HEK293T (cell line): ENCODE measurements around the gene DMD.

Experiments
- CTCF ChIA-PET: fragments of 350-600 bp; formaldehyde crosslinking; extraction: SDS; loops from one replicate; lab custom pipeline; 2021; ENCODE audit warnings: antibody characterized with exemption, inconsistent platforms; lab: Yijun Ruan, JAX
- POLR2A ChIA-PET: fragments of 350-600 bp; formaldehyde crosslinking; extraction: SDS; loops from one replicate; lab custom pipeline; 2020; ENCODE audit warnings: antibody characterized with exemption, inconsistent platforms; lab: Yijun Ruan, JAX
- DNase-seq: peaks from one replicate; pipeline ENCODE4 v3.0.0; 2012; ENCODE audit warnings: mixed read lengths; ENCODE audit errors: extremely low spot score
- ARNT ChIP-seq: fragments of 450-650 bp; IDR thresholded peaks from 2 replicates; pipeline ENCODE4 v1.6.1; 2017; ENCODE audit warnings: mild to moderate bottlenecking
- BHLHE40 ChIP-seq: fragments of 450-650 bp; IDR thresholded peaks from 2 replicates; pipeline ENCODE4 v1.6.1; 2016; ENCODE audit warnings: mild to moderate bottlenecking, moderate library complexity, borderline replicate concordance
- CTBP1 ChIP-seq: fragments of 450-650 bp; IDR thresholded peaks from 2 replicates; pipeline ENCODE4 v1.6.1; 2016; ENCODE audit warnings: borderline replicate concordance
- ELF4 ChIP-seq: fragments of 450-650 bp; IDR thresholded peaks from 2 replicates; pipeline ENCODE4 v1.6.1; 2017; ENCODE audit warnings: antibody characterized with exemption
- FOXA1 ChIP-seq: fragments of 450-650 bp; IDR thresholded peaks from 2 replicates; pipeline ENCODE4 v1.6.1; 2016; ENCODE audit warnings: mild to moderate bottlenecking
- FOXK2 ChIP-seq: fragments of 450-650 bp; IDR thresholded peaks from 2 replicates; pipeline ENCODE4 v1.6.1; 2016; ENCODE audit warnings: mild to moderate bottlenecking
- FOXM1 ChIP-seq: fragments of 450-650 bp; IDR thresholded peaks from 2 replicates; pipeline ENCODE4 v1.6.1; 2017; ENCODE audit warnings: mild to moderate bottlenecking, borderline replicate concordance
- HDGF ChIP-seq: fragments of 450-650 bp; IDR thresholded peaks from 2 replicates; pipeline ENCODE4 v1.6.1; 2017; ENCODE audit warnings: antibody characterized with exemption, borderline replicate concordance
- L3MBTL2 ChIP-seq: fragments of 450-650 bp; conservative IDR thresholded peaks from 2 replicates; pipeline ENCODE4 v1.6.1; 2016; ENCODE audit warnings: mild to moderate bottlenecking
- LEF1 ChIP-seq: fragments of 450-650 bp; IDR thresholded peaks from 2 replicates; pipeline ENCODE4 v1.6.1; 2017; ENCODE audit warnings: mild to moderate bottlenecking, borderline replicate concordance
- NFRKB ChIP-seq: fragments of 450-650 bp; IDR thresholded peaks from 2 replicates; pipeline ENCODE4 v1.6.1; 2016; ENCODE audit warnings: mild to moderate bottlenecking, moderate library complexity
- SP1 ChIP-seq: fragments of 450-650 bp; IDR thresholded peaks from 2 replicates; pipeline ENCODE4 v1.6.1; 2017
- SUZ12 ChIP-seq: fragments of 450-650 bp; IDR thresholded peaks from 2 replicates; pipeline ENCODE4 v1.6.1; 2016; ENCODE audit warnings: mild to moderate bottlenecking
- TARDBP ChIP-seq: fragments of 450-650 bp; IDR thresholded peaks from 2 replicates; pipeline ENCODE4 v1.6.1; 2016
- ZNF384 ChIP-seq: fragments of 450-650 bp; IDR thresholded peaks from 2 replicates; pipeline ENCODE4 v1.6.1; 2016
- TF ChIP-seq, protein P1 (sequence below): fragments of 450-650 bp; IDR thresholded peaks from 2 replicates; pipeline ENCODE4 v1.6.1; 2016

Gene DMD

GRCh38 chrX:31349515-31349914, 1861.8 kb downstream of the DMD start:
- ChIA-PET POLR2A (no interaction called here), CTCF (no interaction called here)
- no peak for TF ChIP-seq CTBP1
- DNase-seq, result no peak

GRCh38 chrX:31340587-31340986, 1870.8 kb downstream of the DMD start:
- ChIA-PET POLR2A (no interaction called here), CTCF (no interaction called here)
- no peak for DNase-seq

GRCh38 chrX:31338991-31339350, 1872.4 kb downstream of the DMD start:
- DNase-seq, result no peak
- no peak for TF ChIP-seq TARDBP
- TF ChIP-seq FOXA1, result no peak
- no peak for TF ChIP-seq SP1
- TF ChIP-seq ZNF384, result no peak
- no peak for TF ChIP-seq L3MBTL2
- no peak for TF ChIP-seq FOXM1
- TF ChIP-seq BHLHE40, result no peak
- TF ChIP-seq CTBP1, result no peak
- no peak for TF ChIP-seq SUZ12
- TF ChIP-seq, protein P1, sequence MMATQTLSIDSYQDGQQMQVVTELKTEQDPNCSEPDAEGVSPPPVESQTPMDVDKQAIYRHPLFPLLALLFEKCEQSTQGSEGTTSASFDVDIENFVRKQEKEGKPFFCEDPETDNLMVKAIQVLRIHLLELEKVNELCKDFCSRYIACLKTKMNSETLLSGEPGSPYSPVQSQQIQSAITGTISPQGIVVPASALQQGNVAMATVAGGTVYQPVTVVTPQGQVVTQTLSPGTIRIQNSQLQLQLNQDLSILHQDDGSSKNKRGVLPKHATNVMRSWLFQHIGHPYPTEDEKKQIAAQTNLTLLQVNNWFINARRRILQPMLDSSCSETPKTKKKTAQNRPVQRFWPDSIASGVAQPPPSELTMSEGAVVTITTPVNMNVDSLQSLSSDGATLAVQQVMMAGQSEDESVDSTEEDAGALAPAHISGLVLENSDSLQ, result no peak
- no peak for TF ChIP-seq NFRKB
- TF ChIP-seq ELF4, result no peak
- TF ChIP-seq FOXK2, result no peak
- ChIA-PET POLR2A (no interaction called here), CTCF (interaction anchor here (0.6 to 0.7 kb wide), 2 partner anchors 59 to 873 kb away, joined by 3 read pairs; no protein-coding TSS in a partner anchor)

More at GRCh38 chrX:31340587-31340986, 1870.8 kb downstream of the DMD start:
- TF ChIP-seq SUZ12 (no peak), ARNT (no peak), FOXA1 (no peak), NFRKB (no peak), CTBP1 (no peak), LEF1 (no peak), TARDBP (no peak), FOXK2 (no peak), ELF4 (no peak), BHLHE40 (no peak), FOXM1 (no peak), HDGF (no peak), L3MBTL2 (no peak), ZNF384 (no peak), SP1 (no peak)
- TF ChIP-seq, protein P1, result no peak

GRCh38 chrX:31337332-31337731, 1874.0 kb downstream of the DMD start:
- TF ChIP-seq FOXA1, result no peak
- no peak for TF ChIP-seq L3MBTL2
- TF ChIP-seq CTBP1, result no peak
- no peak for TF ChIP-seq FOXM1
- TF ChIP-seq LEF1, result no peak
- TF ChIP-seq TARDBP, result no peak
- TF ChIP-seq HDGF, result no peak
- TF ChIP-seq BHLHE40, result no peak
- no peak for TF ChIP-seq ELF4
- TF ChIP-seq FOXK2, result no peak
- no peak for TF ChIP-seq ARNT
- no peak for TF ChIP-seq NFRKB
- TF ChIP-seq, protein P1, result no peak
- TF ChIP-seq SP1, result no peak
- no peak for TF ChIP-seq ZNF384
- TF ChIP-seq SUZ12, result no peak
- ChIA-PET CTCF (no interaction called here), POLR2A (interaction anchor here (0.6 kb wide), 1 partner anchor 379 kb away, joined by 3 read pairs; no protein-coding TSS in a partner anchor)
- DNase-seq, result no peak

GRCh38 chrX:31336419-31336818, 1874.9 kb downstream of the DMD start:
- DNase-seq, result no peak
- TF ChIP-seq TARDBP, result no peak
- TF ChIP-seq SP1, result no peak
- no peak for TF ChIP-seq L3MBTL2
- no peak for TF ChIP-seq ZNF384
- TF ChIP-seq BHLHE40, result no peak
- TF ChIP-seq LEF1, result no peak
- no peak for TF ChIP-seq NFRKB
- no peak for TF ChIP-seq FOXK2
- TF ChIP-seq, protein P1, result no peak
- TF ChIP-seq SUZ12, result no peak
- no peak for TF ChIP-seq HDGF
- no peak for TF ChIP-seq FOXM1
- TF ChIP-seq ARNT, result no peak
- TF ChIP-seq FOXA1, result no peak
- TF ChIP-seq CTBP1, result no peak
- TF ChIP-seq ELF4, result no peak
- ChIA-PET CTCF (no interaction called here), POLR2A (no interaction called here)

DNA sequence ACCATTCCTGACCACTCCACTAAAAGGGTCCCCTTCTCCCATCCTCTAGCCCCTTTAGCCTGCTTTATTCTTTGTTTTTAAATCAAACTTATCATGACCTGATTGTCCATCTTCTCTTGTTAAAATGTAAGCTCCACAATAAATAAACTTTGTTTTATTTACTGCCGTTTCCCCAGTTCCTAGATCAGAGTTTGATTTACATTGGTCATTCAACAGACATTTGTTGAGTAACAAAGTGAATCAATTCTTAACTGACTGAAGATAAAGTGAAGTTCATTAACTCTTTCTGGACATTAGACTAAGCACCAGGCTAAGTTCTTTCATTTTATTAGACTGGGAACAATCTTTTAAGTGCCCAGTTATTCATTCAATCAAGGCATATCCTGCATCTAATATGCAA, 1876.4 kb downstream of the DMD start:
- POLR2A ChIA-PET, result no interaction called here
- CTCF ChIA-PET, result no interaction called here
- TF ChIP-seq SUZ12 (no peak), FOXM1 (no peak), LEF1 (no peak), TARDBP (no peak), ZNF384 (no peak)
- TF ChIP-seq, protein P1, result no peak
- DNase-seq, result no peak
